SU-DHL-6 (cell line): ENCODE data around the gene ARMH1.
"Not testable (repeated sequence)": the region's sequence is repeated elsewhere in the genome, so short reads cannot be mapped to it uniquely, and the experiment has no call there.

Experiments used
- H2AFZ ChIP-seq: fragments of 200-600 bp; sonication (generic); 2 replicates; pipeline ENCODE4 v1.6.1; 2014; ENCODE audit warnings: low read depth, mild to moderate bottlenecking, moderate library complexity, mixed read lengths, antibody characterized with exemption, low read length; ENCODE audit not compliant: severe bottlenecking
- H3F3A ChIP-seq: fragments of 200-600 bp; shearing (Covaris generic); 2 replicates; pipeline ENCODE4 v1.6.0; 2016; ENCODE audit warnings: antibody characterized with exemption, mild to moderate bottlenecking; ENCODE audit not compliant: insufficient read depth
- H3K27ac ChIP-seq: fragments of 200-600 bp; sonication (generic); 2 replicates; pipeline ENCODE4 v1.5.1; 2016; ENCODE audit warnings: low read depth, mild to moderate bottlenecking, low read length, moderate library complexity, mixed read lengths
- H3K27me3 ChIP-seq: fragments of 200-600 bp; sonication (generic), shearing (Covaris generic); 2 replicates; pipeline ENCODE4 v1.6.0; 2014; ENCODE audit warnings: mild to moderate bottlenecking, low read length
- H3K36me3 ChIP-seq: fragments of 200-600 bp; sonication (generic); 2 replicates; pipeline ENCODE4 v1.6.1; 2014; ENCODE audit warnings: mild to moderate bottlenecking, low read length, mixed read lengths
- H3K4me2 ChIP-seq: fragments of 300-600, 200-600 bp; shearing (Covaris generic), sonication (generic); 2 replicates; pipeline ENCODE4 v1.6.0; 2014; ENCODE audit warnings: low read length, low read depth, mild to moderate bottlenecking; ENCODE audit not compliant: poor library complexity, severe bottlenecking
- H3K4me3 ChIP-seq: fragments of 200-600 bp; sonication (generic); 2 replicates; pipeline ENCODE4 v1.5.1; 2014; ENCODE audit warnings: antibody characterized with exemption, low read length, mild to moderate bottlenecking, mixed read lengths; ENCODE audit not compliant: insufficient read depth, poor library complexity, severe bottlenecking
- H3K79me2 ChIP-seq: fragments of 200-600 bp; sonication (generic); 2 replicates; pipeline ENCODE4 v1.6.1; 2014; ENCODE audit warnings: mild to moderate bottlenecking, low read length, moderate library complexity; ENCODE audit not compliant: insufficient read depth
- H3K9ac ChIP-seq: fragments of 200-600 bp; sonication (generic); 2 replicates; pipeline ENCODE4 v1.7.0; 2014; ENCODE audit warnings: mild to moderate bottlenecking, low read length
- H3K9me2 ChIP-seq: fragments of 200-600 bp; sonication (generic); replicated peaks from 2 replicates; pipeline ENCODE4 v1.6.1; 2014; ENCODE audit warnings: low read length; ENCODE audit not compliant: insufficient read depth
- H3K9me3 ChIP-seq: fragments of 200-600 bp; sonication (generic); 2 replicates; pipeline ENCODE4 v1.6.1; 2014; ENCODE audit warnings: low read length, mixed read lengths; ENCODE audit not compliant: insufficient read depth
- H4K20me1 ChIP-seq: fragments of 200-600 bp; sonication (generic); 2 replicates; pipeline ENCODE4 v1.6.1; 2014; ENCODE audit warnings: low read depth, mild to moderate bottlenecking, antibody characterized with exemption, low read length, moderate library complexity, mixed read lengths
- CTCF ChIP-seq: fragments of 200-600 bp; sonication (generic); IDR thresholded peaks from one replicate; pipeline ENCODE4 v1.5.1; 2017; ENCODE audit warnings: antibody characterized with exemption, mild to moderate bottlenecking, low read length, moderate library complexity; ENCODE audit not compliant: insufficient read depth, poor library complexity, severe bottlenecking
- EZH2phosphoT487 ChIP-seq: fragments of 200-600 bp; sonication (generic), shearing (Covaris generic); conservative IDR thresholded peaks from 2 replicates; pipeline ENCODE4 v1.6.1; 2018; ENCODE audit warnings: mild to moderate bottlenecking, antibody characterized with exemption, low read length, moderate library complexity, mixed read lengths

ARMH1 gene

GRCh38 chr1:44663417-44663816 lies 11.1 kb upstream of the ARMH1 start:
- Histone ChIP-seq H3F3A (no peaks in the 10 kb centered on the region), H3K4me2 (no peak overlapping the region), H3K9me3 (no peaks in the 10 kb centered on the region), H3K9ac (no peak overlapping the region), H3K9me2 (no peaks in the 10 kb centered on the region), H2AFZ (no peak overlapping the region), H4K20me1 (no peaks in the 10 kb centered on the region), H3K4me3 (no peak overlapping the region), H3K27me3 (no peaks in the 10 kb centered on the region), H3K27ac (no peak overlapping the region), H3K79me2 (no peaks in the 10 kb centered on the region), H3K36me3 (no peaks in the 10 kb centered on the region)
- TF ChIP-seq CTCF (no peak), EZH2phosphoT487 (no peak)

GRCh38 chr1:44664730-44665370 lies 9.7 kb upstream of the ARMH1 start:
- Histone ChIP-seq H3K9me2 (no peaks in the 10 kb centered on the region), H3K27ac (no peak overlapping the region), H3K4me2 (no peak overlapping the region), H3K9me3 (no peaks in the 10 kb centered on the region), H3K27me3 (no peaks in the 10 kb centered on the region), H3K36me3 (no peaks in the 10 kb centered on the region), H2AFZ (no peak overlapping the region), H4K20me1 (no peaks in the 10 kb centered on the region), H3K9ac (no peak overlapping the region), H3F3A (no peaks in the 10 kb centered on the region), H3K4me3 (no peak overlapping the region), H3K79me2 (no peaks in the 10 kb centered on the region)
- TF ChIP-seq EZH2phosphoT487 (no peak), CTCF (no peak)

GRCh38 chr1:44666719-44667118 lies 7.8 kb upstream of the ARMH1 start:
- not testable (repeated sequence) for H3K27ac ChIP-seq, H3K79me2 ChIP-seq

GRCh38 chr1:44670751-44671640 lies 3.5 kb upstream of the ARMH1 start:
- Histone ChIP-seq H3K36me3 (no peaks in the 10 kb centered on the region), H3K4me2 (no peak overlapping the region), H3K79me2 (no peaks in the 10 kb centered on the region), H3K9ac (no peak overlapping the region), H4K20me1 (no peaks in the 10 kb centered on the region), H3F3A (no peaks in the 10 kb centered on the region), H2AFZ (no peak overlapping the region), H3K9me3 (no peaks in the 10 kb centered on the region), H3K27ac (no peak overlapping the region), H3K9me2 (no peaks in the 10 kb centered on the region), H3K27me3 (no peaks in the 10 kb centered on the region), H3K4me3 (no peak overlapping the region)
- no peak for TF ChIP-seq CTCF
- no peak for TF ChIP-seq EZH2phosphoT487

More at GRCh38 chr1:44666719-44667118, 7.8 kb upstream of the ARMH1 start:
- H3F3A ChIP-seq, H4K20me1 ChIP-seq, H3K9me3 ChIP-seq, H3K36me3 ChIP-seq, H3K27me3 ChIP-seq, H3K9me2 ChIP-seq, H2AFZ ChIP-seq, H3K4me2 ChIP-seq, H3K9ac ChIP-seq, H3K4me3 ChIP-seq: not testable (repeated sequence)
